HG02678 (cell line): ENCODE data around the gene NCK1.

Source experiments
- ATAC-seq: cut with Tn5 transposase; IDR thresholded peaks from one replicate; pipeline ENCODE4 v1.9.1; 2021; ENCODE audit warnings: mild to moderate bottlenecking, moderate library complexity; ENCODE audit not compliant: unreplicated experiment

The NCK1 gene

DNA sequence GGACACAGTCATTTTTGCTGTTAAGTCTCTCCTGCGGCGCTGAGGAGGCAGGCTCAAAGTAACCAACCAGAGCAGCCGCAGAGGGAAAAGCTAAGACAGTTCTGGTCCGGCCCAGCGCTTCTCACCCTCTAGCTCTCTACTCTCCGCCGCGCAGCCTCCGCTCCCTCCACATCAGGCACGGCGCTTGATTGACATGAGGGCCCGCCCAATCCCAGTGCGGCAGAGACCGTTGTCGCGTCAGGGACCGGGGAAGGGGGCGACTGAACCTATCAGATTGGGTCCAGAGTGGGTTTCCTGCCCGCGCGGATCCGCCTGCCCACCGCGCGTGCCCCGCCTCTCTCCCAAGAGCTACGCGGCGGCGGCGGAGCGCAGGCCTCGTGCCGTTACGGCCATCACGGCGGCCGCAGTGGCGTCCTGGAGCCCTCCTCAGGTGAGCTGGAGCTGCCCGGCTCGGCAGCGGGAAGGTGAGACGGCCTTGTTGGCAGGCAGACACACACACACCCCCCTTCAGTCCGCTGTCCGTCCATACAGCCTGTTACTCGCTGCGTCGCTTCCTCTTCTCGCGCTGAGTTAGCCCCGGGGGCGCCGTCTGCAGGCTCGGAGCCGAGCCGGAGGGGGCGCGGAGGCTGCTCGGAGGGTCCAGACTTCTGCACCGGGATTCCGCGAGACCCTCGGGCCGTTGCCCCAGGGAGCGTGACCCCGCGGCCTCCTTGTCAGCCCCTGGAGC, at the start of gene NCK1:
NCK1 (plus strand) TSS at position 319 of the 727 bp plus-strand sequence. CDS start 65,794 bp downstream, outside the sequence.
- peak; percentile 97 for ATAC-seq

DNA sequence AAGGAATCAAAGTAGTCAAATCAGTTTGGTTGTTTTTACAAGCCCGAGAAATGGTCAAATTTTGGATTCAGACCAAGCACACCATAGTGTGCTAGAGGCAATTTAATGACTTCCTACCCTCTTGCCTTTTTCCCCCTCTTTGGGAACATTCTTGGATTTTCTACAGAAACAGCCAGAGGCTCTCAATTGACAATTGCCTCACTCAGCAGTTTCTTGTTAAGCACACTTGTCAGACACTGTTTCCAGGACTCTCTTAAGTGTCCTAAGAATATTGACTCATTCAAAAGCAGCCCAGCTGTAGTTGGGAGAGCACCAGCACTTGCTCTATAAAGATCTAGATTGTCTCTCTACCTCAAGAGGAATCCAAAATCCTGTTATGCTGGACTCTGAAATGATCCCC, 44.6 kb upstream of the NCK1 start:
- no peak for ATAC-seq

DNA sequence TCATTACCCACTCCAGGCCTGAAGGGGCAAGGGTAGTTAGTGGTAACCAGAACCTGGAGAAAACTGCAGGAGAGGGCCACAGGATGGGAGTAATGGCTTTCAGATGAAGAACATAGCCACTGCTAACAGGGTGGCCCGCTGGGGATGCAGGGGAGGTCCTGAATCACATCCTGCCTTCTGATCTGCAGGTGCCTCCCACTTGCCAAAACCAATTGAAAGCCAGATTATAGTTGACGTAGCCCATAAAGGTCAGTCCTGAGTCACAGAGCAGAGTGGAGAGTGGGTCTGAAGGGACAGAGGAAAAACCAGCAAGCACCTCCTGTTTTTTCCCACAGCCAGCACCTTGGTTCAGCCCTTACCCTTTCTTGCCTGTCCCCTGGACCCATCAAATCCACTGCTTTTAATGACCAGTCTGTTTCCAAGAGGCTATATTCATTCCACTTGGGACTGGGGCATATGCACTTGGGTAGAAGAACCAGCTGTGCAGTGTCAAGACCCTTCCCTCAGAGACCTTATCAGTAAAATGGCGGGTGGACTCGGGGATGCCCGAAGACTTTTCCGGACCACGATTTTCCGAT, 43.7 kb upstream of the NCK1 start:
- no peak for ATAC-seq

DNA sequence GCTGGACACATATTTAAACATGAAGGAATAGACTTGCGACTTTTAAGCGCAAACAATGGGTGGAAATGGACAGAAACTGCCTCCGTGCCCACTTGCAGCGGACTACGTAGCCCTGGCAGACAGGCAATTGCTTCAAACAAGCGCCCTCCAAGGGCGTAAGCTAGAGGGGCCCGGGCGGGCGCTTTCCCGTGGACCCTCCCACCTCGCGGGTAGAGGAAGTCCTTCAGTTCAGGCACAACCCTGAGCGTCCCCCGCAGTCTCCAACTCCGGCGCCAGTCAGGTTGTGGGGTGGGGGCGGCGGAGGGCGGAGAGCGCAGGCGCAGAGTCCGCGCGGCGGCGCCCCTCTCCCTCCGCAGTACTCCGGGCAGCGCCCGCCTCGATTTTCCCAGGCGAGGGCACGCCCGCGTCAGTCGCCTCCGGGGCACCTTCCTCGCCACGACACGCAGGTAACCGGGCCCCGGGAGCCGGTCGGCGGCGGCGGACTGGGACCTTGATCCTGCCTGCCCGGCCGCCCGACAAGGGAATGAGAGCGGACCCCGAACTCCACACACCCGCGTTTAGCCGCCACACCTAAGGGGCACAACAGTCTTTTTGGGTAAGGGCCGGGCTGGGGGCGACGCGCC, 43.1 kb upstream of the NCK1 start, which contains the start of gene SLC35G2:
SLC35G2 (plus strand) TSS at position 358 of the 623 bp plus-strand sequence. CDS start 35,335 bp downstream, outside the sequence.
- no peak for ATAC-seq

DNA sequence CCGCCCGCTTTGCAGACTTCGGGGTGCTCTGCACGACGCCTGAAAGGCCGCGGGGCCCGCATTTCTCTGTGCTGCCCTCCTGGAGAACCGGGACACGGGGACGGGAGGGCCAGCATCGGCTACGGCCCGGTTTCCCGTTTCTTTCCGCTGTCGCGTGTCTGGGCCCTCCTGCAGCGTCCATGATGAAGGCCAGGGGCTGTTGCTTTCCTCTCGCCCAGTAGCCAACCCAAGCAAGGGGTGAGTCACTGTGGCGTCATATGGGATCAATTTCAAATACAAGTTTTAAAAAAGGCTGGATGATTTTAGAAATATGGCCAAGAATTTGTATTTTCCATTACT, 42.6 kb upstream of the NCK1 start:
- ATAC-seq = no peak

DNA sequence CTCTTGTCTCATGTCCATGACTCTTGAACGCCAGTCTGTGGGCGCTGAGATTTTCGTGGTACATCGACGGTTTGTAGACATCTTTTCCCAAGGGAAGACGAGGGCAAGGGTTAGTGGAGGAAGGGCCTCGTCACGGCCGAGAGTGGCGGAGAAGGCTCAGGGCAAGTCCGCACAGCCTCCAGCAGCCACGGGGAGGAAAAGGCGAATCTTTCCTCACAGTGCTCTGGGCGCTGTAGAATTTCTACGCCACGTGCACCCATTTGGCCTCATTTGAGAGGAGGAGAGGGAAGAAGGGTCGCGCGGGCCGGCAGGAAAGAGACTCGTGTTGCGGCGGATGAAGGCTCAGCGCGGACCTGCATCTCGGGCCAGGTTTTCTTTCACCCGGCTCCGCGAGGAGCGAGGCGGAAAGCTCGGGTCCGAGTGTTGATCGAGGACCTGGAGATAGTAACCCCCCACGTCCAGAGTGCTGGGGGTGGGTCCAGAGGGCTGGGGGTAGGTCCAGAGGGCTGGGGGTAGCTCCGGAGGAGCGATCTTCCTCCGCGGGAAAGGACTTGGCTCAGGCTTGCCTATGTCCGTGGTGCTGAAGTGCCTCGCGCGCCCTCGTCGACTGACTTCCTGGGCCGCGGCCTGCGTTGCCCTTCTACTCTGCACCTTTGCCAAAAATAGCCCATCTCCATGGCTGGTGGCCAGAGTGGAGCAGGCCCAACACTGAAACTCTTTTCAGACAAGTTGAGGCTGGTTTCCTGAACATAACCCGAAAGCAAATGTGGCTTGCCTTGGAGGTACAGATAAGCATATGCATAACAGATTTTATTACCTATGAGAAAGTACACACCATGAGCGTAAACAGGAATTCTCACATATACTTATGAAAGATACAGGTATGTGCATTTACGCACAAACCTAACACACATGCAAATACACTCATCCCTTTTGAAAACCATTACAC, 42.0 kb upstream of the NCK1 start:
- ATAC-seq = no peak

DNA sequence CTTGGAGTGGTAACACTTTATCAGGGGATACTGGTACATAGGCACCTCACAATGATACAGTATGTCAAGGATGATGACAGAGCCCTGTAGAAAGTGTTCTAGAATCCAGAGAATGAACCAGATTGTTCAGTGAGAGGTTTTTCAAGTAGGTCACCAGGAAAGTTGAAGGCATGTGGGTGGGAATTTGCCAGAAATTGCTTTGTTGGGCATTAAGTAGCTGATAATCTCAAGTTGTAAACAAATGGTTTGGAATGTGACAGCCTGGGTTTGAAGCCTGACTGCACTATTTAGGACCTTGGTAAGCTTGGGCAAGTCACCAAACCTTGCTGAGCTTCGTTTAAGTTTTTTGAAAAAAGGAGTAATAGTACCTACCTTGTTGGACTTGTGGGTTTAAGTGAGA, 30.5 kb upstream of the NCK1 start:
- ATAC-seq = no peak

DNA sequence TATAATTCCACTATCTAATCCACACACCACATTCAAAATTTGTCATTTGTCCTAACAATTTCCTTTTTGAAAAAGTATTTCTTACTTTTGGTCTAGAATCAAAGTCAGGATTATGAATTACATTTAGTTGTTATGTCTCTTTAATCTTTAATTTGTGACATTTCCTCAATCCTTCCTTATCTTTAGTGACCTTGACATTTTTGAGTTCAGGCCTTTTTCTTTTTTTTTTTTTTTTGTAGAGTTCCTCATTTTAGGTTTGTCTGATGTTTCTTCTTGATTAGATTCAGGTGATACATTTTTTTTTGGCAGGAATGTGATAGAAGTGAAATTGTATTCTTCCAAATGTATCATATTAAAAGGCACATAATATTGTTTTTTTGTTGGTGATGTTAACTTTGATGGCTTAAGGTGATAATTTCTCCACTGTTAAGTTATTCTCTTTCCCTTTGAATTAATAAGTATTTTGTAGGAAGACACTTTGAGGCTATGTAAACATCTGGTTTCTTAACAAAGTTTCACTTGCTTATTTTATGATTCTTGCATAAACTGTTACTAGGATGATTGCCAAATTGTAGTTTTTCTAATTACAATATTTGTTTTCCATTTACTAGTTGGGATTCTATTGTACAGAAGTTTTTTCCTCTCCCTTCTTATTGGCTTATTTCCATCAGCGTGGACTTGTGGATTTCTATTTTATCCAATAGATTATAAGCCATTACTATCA, 26.8 kb upstream of the NCK1 start:
- ATAC-seq = no peak

DNA sequence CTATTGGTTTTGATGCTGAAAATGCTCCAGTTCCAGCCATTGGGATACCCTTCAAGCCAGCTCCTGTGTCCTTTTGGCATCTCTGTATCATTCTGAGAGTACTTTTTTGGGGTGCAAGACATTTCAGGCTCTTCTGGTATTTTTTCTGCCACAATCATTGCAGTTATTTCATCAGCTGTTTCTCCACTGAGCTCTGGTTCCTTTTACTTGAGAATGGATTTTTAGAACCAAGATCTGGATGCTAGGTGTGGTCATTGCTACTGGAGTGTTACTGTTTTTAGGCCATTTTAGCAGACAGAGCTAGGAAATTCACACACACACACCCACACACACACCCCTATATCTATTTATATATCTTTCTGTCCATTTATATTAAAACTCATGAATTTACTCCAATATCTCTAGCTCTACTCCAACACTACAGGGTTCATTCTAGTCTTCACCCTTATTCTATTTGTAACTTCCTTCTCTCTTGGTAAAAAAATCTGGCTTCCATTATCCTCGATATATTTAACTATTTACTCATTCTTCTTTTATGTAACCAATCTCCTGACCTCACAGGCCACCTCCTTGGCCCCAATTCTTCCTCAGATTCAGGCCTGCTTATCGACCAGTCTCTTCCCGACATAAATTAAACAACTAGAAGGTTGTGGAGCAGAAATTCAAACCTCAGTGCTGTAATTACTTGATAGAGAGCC, 26.0 kb upstream of the NCK1 start:
- ATAC-seq = no peak

DNA sequence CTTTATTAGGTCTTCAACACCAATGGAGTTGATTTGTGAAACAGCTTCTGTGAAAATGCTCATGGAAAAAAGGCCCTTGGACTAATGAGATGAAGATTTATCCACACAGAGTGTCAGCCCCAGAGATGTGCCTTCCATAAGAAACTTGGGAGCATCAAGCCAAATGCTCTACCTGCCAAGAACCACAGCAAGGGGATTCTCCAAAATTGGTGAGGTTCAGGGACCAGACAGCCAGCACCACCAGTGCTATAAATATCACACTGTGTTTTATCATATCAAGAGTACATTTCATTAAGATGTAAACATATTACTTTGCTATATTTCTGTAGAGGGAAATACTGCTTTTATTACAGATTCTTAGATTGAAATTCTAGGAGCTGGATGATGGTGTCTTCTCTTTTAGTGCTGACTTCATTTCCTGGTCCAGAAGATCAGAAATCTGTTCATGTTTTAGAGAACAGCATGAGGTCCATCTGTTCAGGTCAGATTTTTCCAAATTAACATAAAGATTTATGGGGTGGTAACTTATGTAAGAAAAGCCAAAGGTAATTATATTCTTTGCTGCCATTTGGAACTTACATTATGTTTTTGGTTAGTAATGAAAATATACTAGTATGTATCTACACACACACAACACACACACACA, 25.4 kb upstream of the NCK1 start:
- ATAC-seq = no peak

DNA sequence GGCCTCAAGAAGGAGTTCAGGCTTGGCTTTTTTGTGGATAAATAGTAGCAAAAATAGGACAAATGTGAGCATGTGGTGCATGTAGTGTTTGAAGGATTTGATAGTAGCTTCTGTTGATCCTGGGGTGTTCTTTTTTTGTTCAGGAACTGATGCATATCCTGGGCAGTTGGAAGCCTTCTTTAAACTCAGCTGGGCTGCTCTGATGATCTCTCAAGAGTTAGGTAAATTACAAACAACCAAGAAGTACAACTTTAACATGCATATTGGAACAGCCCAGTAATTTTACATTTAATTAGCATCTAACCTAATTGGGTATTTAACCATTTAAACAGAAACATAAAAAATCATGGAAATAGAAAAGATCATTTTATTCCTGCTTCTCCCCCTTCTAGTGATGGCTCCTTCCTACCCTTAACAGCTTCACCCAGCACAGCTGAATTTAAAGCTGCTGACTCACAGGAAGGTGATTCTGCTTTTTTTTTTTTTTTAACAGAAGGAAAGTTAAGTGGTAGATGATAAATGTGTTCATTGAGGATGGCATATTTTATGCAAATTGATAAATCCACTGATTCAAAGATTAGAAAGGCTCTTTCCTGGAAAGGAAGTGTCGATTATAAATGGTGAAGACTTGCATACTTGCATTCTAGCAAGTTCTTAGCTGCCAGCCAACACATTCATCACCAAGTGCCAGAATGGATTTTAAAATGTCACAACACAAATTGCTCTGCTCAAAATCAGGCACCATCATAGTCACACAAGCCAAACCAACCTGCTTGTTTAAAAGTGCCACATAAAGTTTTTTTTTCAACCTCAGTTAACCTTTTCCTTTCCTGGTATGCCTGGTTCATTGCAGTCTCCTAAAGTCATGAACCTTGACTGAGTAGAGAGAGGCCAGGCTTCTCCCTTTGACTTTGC, 23.1 kb upstream of the NCK1 start:
- ATAC-seq = no peak

DNA sequence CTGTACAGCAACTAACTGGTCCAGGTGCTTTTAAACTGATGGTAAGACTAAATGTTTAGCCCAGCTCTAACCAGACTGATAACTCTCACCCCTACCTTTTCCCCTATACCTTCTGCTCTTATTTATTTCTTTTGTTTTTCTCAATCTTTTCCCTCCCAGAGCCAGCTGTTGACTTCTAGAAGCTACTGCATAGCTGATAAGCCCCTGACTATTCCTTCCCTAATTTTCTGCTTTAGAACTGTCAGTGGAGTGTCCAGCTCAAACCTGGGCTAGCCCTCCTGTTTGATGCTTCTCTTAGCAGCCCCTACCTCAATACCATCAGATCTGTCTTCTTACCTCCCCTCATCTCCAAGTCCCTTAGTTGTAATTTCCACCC, 22.5 kb upstream of the NCK1 start:
- ATAC-seq = no peak

DNA sequence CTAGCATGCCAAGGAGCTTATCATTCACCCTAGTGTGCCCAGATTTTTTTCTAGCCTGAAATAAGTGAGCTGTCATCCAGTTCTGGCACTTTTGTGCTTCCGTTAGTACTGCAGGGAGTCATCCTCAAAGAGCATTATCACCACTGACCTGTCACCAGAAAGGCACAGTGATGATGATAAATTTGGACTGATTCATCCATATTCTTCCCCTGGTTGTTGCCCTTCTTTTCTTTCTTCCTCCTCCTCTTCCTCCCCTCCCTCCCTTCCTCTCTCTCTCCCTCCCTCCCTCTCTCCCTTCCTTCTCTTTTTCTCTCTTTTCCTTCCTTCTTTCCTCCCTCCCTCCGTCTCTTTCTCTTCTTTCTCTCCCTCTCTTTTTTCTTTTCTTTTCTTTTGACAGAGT, 21.8 kb upstream of the NCK1 start:
- no peak for ATAC-seq

DNA sequence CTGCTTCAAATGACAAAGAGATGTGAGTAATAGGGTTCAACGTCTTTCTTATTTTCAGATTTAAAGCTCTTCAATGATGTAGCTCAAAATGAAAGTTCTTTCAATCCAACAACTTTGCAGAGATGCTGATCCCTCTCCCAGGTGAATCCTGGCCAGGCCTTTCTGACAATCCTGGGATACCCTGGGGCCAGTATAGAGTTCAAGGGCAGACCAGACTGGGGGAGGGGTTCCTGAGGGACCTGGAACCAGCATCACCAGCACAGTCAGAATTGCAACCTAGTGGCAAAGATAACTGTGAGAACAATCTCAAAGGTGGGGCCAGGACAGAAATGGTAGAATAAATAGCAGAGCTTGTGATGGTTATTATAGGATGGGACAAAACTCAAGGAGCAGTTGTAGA, 19.7 kb upstream of the NCK1 start:
- no peak for ATAC-seq

DNA sequence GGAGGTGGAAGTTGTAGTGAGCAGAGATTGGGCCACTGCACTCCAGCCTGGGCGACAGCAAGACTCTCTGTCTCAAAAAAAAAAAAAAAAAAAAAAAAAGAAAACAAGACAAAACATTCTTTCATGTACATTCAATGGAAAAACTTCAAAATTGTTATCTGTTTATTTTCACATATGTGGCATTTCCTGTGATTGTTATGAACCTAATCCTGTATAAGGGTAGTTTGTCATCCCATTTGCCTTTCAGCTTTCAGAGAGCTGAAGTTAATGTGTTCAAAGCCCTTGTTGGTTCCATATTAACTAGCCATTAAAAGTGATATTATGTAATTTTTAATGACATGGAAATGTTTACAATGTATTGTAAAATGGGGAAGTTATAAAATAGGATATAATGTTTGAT, 17.3 kb upstream of the NCK1 start:
- ATAC-seq = no peak

DNA sequence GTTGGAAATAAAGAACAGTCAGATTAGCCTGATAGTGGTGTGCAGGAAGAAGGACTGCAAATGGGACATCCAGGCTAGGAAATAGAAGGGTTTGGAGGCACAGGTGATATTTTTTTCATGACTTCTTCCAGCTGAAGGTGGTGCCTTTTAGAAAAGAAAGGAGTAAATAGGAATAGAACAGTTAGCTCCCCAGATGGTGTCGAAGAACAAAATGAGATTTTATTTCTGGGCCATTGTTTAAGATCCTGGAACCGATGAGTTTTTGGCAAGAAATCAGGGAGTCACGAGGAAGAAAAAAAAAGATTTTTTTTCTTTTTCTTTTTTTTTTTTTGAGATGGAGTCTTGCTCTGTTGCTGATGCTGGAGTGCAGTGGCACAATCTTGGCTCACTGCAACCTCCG, 9.8 kb upstream of the NCK1 start:
- ATAC-seq = no peak

DNA sequence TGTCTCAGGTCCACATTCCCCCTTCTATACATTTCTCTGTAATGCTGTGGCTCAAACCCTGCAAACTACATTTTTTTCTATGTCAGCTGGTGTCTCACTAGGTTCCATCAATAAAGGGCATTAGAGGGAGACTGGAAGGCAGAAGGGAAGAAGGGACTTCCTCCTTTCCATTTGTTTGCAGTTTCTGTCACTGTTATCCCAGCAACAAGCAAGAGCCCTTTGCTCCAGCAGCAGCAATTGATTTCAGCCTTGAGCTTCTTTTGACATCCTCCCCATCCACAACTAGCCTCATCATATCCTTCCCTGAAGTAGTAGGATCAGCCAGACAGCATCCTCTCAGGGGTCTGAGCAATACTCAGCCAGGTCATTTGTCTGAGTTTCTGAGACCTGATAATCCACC, 5.3 kb upstream of the NCK1 start:
- no peak for ATAC-seq

DNA sequence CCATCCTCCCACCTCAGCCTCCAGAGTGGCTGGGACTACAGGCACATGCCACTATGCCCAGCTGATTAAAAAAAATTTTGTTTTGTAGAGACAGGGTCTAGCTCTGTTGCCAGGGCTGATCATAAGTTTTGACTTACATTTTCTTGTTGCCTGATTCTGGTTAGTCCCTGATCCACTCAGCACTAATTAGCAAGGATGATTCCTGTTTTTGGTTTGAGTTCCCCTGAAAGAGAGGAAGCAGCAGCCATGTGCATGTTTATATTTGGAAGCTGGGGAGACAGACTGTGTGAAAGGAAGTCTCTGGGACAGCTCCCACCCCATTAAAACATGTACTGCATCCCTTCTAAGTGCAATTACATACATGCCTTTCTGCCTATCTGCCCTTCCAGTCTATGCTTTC, 3.6 kb upstream of the NCK1 start:
- ATAC-seq = no peak

DNA sequence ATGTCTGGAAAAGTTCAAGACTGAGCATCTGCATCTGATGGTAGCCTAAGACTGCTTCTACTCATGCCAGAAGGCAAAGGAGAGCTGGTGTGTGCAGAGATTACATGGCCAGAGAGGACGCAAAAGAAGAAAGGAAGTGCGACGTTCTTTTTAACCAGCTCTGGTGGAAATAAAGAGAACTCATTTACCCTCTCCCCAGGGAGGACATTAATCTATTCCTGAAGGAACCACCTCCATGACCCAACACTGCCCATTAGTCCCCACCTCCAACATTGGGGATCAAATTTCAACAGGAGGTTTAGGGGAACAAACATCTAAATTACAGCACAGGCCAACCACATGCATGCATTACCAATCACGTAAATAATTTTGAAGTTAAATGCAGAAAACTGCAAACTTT, 1.5 kb upstream of the NCK1 start:
- no peak for ATAC-seq
